DMS53 treated with DMSO at 0.1 percent for 48 hours (cell line): ENCODE results near the gene CHD5.
"Not testable (repeated sequence)": the region's sequence is repeated elsewhere in the genome, so short reads cannot be mapped to it uniquely, and the experiment has no call there.

ENCODE experiments used
- DNase-seq: peaks from one replicate; lab custom pipeline; 2025; ENCODE audit not compliant: unreplicated experiment; lab: John Stamatoyannopoulos, UW

CHD5 gene

DNA sequence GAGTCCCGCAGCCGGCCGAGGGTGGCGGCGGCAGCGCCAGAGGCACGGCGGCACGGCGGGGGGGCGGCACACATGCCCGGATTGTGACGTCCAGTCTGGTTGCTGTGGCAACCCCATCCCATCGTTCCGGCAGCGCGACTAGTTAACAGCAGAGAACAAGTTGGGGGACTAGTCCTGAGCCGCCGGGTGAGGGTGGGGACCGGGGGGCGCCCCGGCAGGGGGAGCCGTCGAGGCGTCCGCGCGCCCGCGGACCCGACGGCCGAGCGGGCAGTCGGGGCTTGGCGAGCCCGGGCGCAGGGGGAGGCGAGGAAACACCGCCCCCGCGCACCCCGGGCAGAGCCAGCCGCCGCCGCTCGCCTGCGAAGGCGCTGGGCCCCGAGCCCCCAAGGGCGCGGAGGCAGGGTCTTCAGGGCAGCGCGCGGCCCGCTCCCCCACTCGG, at the start of gene CHD5:
Gene CHD5 (minus strand): TSS at position 54 of the 439 bp plus-strand sequence. CDS start 298 bp downstream, outside the sequence.
- no peak for DNase-seq

DNA sequence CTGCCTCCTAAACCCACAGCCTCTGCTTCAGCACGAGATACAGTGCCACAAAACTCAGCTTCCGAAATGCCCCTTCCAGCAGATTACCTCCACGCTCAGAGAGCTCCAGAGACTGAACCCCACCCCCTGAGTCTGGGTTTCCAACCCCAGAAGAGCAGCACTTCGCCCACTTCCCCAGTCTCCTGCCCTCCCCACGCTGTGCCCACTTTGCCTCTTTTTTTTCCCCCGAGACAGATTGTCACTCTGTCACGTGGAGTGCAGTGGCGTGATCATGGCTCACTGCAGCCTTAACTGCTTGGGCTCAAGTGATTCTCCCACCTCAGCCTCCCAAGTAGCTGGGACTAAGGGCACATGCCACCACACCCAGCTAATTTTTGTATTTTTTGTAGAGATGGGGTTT, 45.5 kb upstream of the CHD5 start:
- no peak for DNase-seq

DNA sequence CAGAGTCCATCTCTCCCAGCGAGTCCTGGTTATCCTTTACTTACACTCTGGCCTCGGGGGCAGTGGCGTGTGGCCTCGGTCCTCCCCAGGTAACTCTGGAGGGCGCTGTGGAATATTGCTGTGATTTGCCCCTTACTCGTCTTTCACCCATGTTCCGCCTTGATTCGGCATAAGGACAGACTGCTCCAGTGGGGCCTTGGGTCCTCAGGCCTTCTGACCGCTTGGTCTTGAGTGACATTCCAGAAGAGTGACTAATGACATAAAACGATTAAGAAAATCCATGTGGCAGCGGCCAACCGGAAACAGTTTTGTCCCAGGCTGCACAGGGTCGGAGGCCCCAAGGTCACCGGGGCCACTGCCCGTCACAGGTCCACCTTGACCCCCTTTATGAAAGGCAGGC, 44.6 kb upstream of the CHD5 start:
- DNase-seq: no peak

DNA sequence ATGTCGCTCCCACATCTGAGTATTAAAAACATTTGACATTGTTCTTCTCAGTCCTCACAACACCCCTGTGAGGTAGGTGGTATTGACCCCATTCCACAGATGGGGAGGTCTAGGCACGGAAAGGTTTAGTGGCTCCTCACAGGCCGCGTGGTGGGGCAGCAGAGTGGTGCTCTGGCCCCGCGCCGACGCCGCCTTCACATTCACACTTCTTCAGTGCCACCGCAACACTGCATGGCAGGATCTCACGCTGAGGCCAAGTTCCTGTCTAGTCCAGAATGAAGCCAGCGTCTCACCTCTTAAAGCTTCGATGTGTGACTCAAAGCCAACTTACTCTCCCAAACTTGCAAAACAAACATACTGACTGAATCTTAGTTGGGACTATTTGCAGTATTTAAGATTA, 43.5 kb upstream of the CHD5 start:
- no peak for DNase-seq

DNA sequence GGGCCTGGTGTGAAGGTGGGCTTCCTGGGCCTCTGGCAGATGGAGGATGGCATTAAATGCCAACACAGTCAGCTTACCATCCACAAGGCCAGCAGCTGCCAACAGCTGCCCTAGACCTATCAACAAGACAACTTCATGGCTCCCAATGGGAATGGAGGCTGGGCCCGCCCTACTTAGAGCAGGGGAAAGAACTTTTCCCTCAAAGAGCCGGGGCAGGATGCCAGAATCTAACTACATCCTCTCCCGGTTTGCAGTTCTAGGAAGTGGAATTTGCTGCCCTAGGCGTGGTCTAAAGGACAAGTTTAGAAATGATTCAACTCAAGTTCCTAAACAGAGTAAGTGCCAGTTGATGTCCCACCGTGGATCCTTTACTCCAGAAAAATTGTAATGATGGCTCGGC, 42.5 kb upstream of the CHD5 start:
- DNase-seq: no peak

DNA sequence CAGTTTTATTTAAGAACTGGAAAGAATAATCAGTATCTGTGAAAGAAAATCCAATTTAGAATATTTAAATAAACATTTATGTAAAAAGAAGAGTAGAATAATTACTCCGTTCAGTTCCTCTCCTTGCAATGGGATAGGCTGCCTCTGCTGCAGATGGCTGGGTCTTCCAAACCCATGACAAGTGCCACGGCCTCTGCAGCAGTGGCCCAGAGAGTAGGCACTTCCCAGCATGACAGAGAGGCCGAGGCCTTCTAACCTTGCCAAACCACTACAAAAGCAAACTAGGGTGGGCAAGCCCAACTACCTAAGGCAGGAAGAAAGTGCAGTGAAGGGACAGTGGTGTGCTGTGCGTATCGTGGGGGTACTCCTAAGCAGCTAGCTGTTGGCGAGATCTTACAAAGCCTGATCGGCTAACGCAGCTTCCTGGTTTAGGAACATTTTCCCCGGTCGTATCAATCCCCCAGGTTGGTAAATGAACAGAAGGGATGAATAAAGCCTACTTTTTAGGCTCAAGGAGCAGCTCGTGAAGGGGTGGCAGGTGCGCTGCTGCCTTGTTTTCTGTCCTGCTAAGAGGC, 41.2 kb upstream of the CHD5 start:
- no peak for DNase-seq

DNA sequence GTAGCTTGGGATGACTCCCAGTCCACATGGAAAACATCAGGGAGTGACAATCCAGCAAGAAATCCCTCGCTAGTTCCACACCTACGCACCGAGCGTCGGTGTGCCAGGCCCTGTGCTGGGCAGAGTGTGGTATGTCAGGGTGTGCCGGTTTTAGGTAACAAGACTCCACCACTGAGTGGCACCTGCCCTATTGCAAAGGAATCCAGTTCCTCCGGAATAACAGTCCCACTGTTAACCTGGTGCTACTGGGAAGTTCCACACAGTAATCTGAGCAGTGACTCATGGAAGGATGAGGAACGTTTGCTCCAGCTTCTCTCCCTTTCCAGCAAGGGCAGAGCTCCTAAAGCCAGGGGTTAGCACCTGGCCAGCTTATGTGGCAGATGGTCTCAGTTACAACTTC, 40.1 kb upstream of the CHD5 start:
- DNase-seq: no peak

DNA sequence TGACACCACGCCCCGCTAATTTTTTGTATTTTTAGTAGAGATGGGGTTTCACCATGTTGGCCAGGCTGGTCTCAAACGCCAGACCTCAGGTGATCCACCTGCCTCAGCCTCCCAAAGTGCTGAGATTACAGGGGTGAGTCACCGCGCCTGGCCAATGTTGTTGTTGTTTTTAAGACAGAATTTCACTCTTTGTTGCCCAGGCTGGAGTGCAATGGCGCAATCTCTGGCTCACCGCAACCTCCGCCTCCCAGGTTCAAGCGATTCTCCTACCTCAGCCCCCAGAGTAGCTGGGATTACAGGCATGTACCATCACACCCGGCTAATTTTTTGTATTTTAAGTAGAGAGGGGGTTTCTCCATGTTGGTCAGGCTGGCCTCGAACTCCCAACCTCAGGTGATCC, 39.5 kb upstream of the CHD5 start:
- not testable (repeated sequence) for DNase-seq

DNA sequence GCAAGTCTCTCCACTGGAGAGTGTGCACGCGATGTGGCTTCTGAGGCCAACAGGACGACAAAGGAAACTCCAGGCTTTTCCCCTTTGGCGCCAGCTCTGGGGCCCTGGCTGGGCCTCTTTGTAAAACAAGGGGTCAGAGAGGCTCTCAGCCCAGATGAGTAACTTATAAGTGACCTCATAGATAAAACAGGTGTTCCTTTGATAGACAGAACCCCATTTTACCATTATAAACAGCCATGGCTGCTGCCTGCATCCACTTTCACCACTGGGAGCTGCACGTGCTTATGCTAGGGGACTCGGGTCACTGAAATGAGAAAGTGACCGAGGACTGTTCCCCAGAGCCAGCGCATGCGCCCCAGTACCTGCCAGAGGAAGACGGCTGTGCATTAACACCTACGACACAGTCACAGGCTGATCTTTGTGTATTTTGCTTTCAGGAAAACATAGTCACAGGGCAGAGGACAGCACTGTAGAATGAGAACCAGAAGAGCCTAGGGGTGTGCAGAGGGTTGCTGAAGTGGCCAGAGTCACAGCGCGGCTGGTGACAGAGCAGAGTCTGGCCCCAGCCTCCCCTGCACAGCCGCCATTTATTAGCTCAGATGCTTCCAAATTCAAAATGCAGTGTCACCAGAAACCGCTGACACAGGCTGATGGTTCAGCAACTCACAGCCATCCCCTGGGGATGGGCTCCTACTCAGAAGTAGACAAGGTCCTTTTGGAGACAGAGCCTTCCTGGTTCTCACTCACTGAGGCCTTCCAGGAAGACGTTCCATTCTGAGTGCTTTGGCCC, 38.4 kb upstream of the CHD5 start:
- no peak for DNase-seq

DNA sequence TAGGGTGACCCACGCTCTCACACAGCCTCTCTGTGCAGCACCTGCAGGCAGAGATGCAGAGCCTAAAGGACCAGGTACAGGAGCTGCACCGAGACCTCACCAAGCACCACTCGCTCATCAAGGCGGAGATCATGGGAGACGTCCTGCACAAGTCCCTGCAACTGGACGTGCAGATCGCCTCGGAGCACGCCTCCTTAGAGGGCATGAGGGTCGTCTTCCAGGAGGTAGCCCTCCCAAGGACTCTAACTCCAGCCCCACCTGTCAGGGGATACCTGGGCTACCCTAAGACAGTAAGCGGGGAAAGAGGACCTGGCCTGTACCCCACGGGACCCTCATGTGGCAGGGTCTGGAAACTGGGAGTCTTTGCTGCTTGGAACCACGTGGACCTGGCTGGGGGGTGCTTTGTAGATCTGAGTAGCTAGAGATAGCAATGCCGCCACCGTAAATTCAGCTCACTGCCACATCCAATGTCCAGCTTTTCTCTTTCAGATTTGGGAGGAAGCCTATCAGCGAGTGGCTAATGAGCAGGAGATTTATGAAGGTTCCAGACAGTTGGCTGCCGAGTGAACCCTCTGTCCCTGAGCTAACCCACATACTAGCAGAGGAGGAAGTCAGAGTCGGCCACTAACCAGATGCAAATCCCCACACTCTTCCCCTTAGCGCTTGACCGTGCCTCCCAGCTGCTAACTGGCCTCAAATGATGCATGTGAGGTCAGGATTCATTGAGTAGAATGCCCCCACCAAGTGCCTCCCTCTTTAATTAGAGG, 32.3 kb upstream of the CHD5 start:
- DNase-seq: no peak

DNA sequence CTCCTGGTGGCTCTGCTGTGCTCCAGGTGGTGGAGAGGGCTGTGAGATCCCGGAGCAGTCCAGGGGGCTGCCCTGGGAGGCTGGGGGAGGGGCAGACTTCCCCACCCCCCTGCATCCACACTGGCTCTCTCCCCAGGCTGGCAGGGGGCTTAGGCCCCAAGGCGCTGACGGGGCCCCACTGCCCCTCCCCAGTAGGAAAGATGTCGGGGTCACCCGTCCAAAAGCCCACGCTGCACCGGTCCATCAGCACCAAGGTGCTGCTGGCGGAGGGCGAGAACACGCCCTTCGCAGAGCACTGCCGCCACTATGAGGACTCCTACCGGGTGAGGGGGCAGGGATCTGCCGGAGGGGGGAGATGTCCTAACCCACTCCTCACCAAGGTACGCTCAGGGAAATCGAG, 31.6 kb upstream of the CHD5 start:
- DNase-seq: no peak

DNA sequence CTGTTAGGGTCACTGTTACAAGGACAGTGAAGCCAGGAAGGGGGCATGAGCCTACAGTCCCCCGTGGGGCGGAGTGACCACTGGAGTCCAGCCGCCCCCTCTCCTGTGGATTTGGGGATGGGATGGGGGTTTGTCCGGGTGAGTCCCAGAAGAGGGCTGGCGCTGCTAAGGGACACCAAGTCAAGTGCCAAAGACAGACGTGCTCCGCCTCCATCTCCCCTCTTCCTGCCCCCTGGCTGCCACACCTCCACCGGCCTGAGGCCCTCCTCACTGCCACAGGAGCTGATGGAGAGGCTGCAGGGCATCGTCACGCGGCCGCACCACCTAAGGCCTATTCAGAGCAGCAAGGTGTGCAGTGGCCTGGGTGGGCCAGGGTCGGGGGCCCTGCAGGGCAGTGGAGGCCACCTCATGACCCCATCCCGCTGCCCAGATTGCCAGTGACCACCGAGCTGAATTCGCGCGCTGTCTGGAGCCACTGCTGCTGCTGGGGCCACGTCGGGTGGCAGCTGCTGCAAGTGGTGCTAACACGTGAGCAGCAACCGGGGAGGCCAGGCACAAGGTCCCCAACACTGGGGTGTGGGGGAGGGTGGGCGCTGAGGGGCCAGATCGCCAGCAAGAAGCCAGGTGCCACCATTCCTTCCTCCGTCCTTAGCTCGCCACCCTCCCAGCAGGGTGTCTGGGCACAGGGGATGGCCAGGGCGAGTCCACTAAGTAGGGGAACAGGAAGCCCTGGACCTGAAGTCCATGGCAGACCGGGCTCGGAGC, 30.7 kb upstream of the CHD5 start:
- DNase-seq: no peak

DNA sequence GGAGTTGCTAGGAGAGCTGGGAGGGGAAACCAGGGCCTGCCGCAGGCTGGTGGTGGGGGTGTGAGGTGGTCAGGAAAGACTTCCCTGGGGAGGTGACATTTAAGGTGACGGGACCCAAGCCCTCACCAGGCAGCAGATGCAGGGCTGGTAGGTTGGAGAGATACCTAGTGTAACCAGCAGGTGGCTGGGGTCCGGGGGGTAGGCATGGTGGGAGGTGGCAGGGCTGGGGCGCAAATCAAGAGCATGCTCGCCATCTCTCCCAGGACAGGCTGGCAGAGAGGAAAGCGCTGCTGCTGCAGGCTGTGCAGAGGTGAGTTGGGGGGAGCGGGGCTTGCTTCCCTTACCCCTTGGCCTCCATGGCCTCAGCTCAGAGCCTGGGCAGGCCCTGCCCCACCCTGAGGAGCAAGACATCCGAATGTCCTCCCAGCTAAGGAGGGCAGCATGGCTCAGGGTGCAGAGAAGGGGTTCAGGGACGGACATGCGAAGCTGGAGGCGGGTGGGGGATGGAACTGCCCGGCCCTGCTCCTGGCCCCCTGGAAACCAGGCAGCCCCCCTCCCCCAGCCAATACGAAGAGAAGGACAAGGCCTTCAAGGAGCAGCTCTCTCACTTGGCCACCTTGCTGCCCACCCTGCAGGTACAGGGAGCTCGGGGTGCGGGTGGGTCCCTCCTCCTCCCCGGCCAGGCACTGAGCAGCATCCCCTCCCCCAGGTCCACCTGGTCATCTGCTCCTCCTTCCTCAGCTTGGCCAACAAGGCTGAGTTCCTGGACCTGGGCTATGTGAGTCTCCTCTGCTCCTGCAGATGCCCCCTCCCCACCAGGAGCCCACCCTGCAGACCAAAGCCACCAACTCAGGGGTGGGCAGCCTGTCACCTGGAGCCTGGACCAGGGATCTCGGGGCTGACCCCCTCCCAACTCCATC, 29.8 kb upstream of the CHD5 start:
- DNase-seq: no peak

DNA sequence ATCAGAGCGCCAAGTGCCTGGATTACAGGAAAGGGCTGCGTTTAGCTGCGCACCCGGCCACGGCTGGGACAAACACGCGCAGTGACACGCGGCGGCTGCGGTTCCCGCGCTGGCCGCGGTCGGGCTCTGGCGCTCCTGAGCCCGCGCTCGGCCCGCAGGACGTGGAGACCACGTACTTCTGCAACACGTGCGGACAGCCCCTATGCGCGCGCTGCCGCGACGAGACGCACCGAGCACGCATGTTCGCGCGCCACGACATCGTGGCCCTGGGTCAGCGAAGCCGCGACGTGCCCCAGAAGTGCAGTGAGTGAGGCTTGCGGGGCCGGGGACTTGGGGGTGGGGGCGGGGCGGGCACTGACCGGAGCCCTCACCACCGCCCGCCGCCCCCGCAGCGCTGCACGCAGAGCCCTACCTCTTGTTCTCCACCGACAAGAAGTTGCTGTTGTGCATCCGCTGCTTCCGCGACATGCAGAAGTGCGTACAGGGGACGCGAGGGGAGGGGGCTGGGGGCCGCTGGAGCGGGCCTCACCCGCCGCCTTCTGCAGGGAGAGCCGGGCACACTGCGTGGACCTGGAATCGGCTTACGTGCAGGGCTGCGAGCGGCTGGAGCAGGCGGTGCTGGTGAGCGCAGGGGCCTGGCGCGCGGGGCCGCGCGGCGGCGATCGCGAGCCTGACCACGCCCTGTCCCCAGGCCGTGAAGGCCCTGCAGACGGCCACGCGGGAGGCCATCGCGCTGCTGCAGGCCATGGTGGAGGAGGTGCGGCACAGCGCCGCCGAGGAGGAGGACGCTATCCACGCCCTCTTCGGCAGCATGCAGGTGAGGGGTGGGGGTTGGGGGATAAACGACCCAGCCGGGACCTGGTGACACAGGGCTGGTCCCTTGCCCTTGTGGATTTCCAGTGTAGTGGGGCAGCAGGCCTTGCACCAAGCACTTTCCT, 28.9 kb upstream of the CHD5 start:
- DNase-seq: no peak

DNA sequence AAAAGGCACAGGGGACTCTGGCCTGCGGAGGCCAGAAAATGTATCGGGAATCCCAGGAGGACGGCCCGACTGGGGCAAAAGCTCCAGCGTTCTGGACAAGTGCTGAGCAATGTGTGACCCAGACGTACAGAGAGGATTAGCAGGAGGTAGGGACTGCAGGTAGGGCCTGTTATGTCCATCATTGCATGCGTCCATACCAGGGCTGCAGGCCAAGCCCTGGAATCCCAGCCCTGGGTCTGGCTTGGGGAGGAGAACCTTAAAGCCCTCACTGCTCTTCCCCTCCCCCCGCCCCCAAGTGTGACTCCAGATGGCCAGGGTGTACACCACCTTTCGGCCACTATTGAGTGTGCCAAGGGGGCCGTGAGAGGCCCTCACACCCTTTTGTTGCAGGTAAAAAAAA, 27.8 kb upstream of the CHD5 start:
- DNase-seq: no peak

DNA sequence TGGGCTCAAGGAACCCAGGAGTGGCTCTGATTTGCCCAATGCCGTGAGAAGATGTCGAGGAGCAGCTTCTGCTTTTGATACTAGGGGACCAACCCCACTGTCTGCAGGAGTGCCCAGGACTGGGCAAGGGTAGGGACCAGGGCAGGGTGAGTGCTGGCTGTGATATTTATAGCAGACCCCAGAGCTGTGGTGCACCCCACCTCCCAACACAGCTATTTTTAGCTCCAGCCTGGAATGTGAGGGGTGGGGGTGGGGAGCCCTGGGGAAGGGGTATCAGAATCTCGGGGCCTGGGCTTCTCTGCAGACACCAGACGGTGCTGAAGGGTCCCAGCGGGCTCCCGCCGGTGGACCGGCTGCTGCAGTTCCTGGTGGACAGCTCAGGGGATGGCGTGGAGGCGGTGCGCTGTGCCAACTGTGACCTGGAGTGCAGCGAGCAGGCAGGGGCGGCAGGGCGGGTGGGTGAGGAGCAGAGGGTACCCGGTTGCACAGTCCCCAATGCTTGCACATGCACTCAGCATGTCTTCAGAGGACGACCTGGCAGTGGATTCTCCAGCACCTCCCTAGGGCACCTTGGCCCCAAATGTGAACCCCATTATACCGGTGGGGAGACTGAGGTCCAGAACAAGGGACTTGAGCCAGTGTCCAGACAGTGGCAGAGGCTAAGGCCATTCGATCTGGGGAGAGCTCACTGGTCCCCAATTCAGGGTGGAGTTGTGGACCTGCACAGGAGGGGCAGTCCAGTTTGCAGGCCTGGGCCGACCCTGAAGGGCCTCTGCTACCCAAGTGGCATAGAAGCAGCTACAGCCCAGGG, 27.2 kb upstream of the CHD5 start:
- no peak for DNase-seq

DNA sequence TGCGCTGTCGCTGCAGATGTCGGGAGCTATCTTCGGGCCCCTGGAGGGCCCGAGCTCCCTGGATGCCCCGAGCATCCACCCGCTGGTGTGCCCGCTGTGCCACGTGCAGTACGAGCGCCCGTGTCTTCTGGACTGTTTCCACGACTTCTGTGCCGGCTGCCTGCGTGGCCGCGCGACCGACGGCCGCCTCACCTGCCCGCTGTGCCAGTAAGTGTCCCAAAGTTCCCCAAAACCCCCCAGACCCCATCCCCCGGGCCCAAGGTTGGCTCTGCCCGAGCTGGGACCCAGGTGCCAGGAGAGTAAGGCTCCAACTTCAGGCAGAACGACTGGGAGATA, 26.4 kb upstream of the CHD5 start:
- no peak for DNase-seq

DNA sequence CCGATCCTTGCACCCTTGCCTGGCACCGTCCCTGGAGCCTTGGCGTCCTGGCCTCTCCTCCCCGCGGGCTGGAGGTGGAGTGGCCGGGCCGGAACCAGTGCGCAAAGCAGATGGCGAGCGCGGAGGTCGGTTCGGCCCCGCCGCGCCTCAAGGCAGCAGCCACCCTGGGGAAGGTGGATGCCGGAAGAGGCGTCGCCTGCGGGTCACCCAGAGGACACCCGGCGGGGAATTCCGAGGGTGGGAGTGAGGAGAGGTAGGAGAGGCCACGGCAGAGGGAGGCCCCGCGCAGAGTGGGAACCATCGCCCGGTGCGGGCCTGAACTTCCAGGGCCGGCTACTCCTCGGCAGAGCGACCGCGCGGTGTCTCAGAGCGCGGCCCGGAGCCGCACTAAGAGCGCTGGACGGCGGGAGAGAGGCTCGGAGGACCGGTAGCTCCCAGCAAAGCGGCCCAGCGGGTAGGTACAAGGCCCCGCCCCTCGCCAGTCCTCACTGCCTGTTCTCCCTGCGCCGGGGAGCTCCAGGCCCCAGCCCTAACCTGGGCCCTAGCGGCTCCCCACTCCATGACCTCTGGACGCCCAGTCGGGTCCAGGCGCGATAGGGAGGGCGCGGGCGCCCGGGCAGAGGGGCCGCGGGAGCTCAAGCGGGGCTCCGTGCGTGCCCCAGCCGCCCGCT, 25.9 kb upstream of the CHD5 start, which contains the start of gene RNF207:
Gene RNF207 (plus strand): TSS at position 271 of the 671 bp plus-strand sequence. CDS start 417 bp downstream, outside the sequence.
- DNase-seq: peak; percentile 79
